D341Med (cell line): ENCODE measurements around the gene PDIA5.

ENCODE experiments used
- DNase-seq: peaks from one replicate; pipeline ENCODE4 v3.0.0; 2012; ENCODE audit warnings: low spot score

Gene PDIA5

DNA sequence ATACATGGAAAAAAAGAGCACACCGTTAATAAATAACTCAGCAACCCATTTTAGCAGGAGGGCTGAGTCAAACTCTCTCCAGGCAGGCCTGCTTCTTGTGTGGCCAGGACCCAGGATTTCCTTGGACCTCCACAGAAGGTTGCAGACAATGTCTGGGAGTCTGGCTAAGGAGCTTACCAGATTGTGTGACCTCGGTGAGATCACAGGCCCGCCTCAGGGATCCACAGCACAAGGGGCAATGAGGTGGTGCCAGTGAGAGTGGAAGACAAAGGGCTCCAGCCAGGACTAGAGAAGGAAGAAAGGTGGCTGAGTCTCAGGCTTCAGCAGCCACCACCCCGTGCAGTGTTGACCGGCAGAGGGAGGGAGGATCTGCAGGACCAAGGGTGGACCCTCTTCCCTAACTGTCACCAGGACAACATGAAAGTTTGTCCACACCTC lies 102.7 kb downstream of the PDIA5 start:
- DNase-seq: peak; percentile 52

DNA sequence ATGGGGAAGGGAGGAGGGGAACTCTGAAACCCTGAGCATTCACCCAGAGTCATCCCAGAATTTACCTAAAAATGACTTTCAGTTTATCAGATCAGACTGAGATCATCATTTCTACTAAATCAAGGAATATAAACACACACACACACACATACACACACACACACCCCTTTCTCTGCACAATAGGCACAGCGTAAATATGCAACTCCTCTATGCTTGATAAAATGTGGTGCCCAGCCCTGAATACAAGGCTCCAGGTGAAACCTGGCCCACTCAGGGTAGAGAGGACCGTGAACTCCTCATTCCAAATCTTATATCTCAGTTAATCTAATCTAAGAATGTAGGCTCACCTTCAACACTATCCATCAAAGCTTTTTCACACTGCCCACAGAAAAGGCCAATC lies 103.1 kb downstream of the PDIA5 start:
- DNase-seq: no peak

DNA sequence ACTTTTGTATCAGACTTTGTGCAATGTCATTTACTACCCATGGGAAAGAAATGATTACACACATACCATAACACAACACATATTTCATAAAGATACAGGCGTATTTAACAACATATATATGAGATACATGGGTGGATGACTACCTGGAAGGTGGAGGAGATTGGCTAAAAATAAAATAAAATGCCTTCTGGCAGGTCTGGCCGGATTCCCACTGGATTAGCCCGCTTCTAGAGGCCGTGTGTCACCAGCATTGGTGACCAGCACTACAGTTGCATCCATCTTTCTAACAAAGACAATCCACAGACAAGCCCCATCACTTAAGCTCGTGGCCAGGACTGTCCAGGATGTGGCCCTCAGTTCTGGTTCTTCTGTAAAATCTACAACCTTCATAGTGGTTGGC lies 114.0 kb downstream of the PDIA5 start:
- no peak for DNase-seq

DNA sequence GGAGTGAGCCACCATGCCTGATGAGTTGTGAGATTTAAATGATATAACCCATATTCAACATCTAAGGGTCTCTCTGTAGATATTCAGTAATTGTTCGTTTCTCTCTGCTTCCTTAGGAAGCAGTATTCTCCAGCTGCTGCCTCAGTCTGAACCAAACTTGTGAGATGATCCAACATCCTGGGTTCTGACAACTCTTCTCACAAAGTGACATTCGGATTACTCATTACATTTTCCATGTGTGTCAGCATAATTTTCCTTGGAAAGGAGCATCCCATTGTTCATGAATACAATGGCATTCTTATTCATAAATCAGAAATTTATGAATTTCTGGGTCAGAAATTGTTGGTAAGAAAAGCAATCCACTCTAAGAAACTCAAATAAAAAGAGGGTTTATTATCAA lies 119.9 kb downstream of the PDIA5 start:
- no peak for DNase-seq

DNA sequence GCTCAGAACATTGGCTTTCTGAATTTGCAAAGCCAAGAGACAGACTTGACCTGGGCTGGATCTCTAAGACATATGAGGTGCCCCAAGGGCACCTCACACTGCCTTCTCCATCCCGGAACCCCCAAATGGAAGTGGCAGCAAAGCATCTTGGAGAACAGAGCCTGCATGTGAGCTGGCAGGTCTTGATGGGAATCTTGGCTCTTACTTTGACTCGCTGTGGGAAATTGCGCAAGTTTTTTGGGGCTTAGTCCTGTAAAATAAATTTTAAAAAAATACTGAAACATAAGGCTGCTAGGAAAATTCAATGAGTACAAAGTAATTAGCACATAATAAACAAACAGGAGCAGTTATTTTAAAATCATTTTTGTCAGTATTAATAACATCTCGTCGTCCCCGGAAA lies 121.2 kb downstream of the PDIA5 start:
- no peak for DNase-seq

DNA sequence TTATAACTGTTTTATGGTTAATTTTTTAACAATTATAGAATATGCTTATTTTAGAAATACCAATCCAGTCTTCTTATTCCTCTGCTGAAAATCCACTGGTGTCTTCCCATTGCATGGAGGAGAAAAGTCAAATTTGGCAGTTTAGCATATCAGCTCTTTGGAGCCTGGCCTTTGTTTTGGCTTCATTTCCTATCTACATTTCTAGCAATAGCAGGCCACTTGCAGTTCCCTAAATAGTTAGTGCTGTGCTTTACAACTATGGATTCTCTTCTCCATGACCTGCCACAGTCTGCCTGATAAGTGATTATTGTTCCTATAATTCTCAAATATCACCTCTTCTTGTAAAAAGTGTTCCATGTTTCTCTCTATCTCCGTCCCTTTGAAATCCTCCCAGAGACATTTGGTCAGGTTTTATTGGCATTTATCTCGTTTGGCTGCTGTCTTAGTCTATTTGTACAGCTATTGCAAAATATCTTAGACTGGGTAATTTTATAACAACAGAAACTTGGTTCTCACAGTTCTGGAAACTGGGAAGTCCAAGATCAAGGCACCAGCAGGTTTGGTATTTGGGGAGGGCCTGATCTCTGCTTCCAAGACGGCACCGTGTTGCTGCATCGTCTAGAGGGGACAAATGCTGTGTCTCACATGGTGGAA lies 126.8 kb downstream of the PDIA5 start:
- DNase-seq: no peak

DNA sequence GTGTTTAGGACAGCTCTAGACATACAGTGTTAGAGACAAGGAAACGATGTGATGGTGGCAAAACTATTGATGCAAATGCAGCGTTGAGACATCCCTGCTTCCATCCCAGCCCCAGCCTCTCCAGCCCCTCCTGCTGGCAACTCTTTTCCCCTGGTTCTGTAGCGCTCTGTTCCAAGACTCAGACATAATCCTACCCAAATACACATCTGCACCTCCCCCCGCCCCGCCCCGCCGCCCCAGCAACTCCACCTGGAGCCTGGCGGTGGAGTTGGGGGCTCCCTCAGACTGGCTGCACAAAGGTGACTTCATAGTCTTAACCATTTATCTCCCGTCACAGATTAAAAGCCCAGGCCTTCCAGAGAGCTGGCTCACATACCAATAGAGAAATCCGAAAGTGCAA lies 127.7 kb downstream of the PDIA5 start:
- DNase-seq: peak; percentile 82

DNA sequence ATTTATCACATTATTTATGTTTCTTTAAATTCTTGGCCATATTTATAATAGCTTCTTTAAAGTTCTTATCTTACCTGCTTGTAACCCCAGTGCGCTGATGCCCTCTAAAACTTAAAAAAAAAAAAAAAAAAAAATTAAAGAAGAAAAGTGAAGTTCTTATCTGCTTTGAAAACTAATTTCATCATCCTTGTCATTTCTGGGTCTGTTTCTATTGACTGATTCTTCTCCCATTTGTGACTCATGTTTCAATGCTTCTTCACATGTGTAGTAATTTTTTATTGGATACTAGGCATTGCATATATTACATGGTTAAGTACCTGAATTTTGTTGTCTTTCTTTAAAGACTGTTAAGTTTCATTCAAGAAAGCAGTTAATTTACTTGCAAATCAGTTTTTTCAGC lies 131.5 kb downstream of the PDIA5 start:
- no peak for DNase-seq

DNA sequence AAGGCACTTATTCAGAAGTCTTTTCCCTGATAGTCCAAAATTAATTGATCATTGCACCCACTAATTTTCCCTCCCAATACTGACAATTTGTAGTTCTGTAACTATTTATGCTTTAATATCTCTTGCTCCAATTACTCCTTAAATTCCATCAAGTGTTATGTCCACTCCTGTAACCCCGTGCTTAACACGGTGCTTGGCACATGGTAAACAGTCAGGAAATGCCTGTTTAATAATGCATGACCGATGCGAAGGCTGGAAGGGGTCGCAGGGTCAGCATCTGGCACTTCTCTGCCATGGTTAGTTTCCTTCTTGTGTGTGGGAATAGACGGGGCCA lies 134.4 kb downstream of the PDIA5 start:
- DNase-seq: no peak

DNA sequence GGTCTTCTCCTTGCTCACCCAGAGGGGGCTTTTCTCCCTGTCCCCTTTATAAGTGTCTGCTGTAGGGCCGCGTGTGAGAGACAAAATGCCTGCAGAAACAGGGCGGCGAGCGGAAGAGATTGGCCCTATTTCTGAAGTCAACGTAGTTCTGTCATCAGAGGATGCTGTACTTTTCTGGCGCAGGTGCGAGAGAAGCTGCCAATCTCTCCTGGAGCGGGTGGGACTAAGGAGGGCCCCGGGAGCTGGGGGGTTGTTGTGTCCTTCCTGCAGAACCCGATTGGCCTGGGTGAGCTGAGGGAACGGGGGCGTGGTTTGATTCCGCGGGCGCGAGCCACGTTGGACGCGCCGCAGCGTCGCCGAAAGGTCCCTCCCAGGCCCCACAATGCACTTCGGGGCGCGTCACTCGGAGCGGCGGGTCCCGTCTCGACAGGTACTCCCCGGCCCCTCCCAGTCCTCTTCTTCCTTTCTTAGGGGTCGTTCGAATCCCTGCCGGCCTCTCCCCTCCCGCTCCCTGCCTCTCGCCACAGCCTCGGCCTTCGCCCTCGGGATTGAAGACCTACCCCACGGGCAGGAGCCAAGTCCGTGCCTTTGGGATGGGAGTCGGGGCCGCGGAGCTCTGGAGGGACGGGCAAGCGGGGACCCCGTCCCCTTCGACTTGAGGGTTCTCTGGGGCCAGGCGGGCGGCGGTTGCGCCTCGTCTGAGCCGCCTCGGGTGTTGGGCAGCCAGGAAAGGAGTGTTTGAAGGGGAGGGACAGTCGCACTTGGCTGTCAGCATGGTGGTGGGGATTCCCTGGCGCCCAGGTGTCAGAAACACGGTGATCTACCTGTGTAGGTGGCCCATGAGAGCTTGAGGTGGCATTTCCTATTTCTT lies 135.0 kb downstream of the PDIA5 start, which contains the start of gene SEC22A:
SEC22A (plus strand) TSS at position 387 of the 871 bp plus-strand sequence. CDS start 7,275 bp downstream, outside the sequence.
- DNase-seq: peak; percentile 96

DNA sequence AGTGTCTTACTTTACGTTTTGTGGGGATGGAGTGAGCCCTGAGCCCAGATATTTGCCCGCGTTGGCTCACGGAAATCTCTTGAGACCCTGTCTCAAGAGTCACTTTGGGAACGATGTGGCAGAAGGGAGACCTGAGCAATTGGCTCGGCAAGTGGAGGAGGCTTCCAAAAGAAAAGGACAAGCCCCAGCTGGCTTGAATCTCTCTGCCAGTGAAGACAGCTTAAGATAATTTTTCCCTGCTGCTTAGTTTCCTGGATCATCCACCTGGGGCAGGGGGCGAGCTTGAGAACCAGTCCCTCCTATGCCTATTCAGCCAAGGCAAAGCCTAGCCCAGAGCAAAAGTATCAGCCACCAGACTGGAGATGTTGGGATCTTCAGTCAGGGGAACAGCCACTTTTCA lies 135.6 kb downstream of the PDIA5 start:
- peak; percentile 65 for DNase-seq
